Stimulated activated CD4-positive, alpha-beta T cell treated with anti-CD3 and anti-CD28 coated beads, Interleukin-4, amount 100 ng/mL, for 24 hours (primary cell): ENCODE results near the gene SMIM1.
"Not testable (repeated sequence)": the region's sequence is repeated elsewhere in the genome, so short reads cannot be mapped to it uniquely, and the experiment has no call there.

ENCODE experiments used
- DNase-seq: peaks from one replicate; pipeline ENCODE4 v3.0.0-alpha.2; 2020

The SMIM1 gene

GRCh38 chr1:3738943-3739342 is 33.6 kb upstream of the SMIM1 start:
- DNase-seq, result no peak

DNA sequence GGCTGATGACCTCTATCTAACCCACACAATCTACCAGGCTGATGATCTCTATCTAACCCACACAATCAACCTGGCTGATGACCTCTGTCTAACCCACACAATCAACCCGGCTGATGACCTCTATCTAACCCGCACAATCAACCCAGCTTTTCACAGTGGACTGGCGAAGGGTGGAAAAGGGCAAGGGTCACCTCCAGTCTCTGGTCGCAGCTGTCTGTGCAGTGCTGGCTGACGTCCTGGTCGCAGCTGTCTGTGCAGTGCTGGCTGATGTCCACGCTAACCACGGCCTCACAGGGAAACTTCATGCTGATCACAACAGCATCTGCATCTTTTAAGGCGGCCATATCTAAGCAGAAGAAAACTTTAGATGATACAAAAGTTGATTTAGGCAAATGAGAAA is 32.5 kb upstream of the SMIM1 start:
- no peak for DNase-seq

DNA sequence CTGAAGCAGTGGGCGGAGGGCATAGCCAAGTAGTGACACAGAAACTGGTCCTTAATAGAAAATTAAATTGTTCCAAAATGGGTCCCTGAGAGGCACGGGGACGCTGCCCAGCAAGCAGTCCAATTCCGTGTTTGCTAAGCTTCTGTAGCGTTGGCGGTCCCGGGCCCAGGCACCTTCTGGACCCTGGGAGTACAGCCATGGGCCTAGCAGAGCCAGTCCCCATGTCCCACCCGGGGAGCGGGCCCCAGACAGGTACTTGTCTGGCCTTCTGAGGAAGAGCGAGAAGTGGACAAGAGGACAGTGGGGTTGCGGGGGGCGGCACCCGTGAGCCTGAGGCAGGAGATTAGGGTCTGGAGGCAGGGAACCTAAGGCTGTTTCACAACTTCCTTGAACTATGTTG is 31.8 kb upstream of the SMIM1 start:
- DNase-seq, result no peak

GRCh38 chr1:3741566-3742438 is 30.7 kb upstream of the SMIM1 start:
- no peak for DNase-seq

- DNase-seq, result no peak
These were observed 29.9 kb upstream of the SMIM1 start for GRCh38 chr1:3742439-3743298.

- DNase-seq, result no peak
These were observed 29.1 kb upstream of the SMIM1 start for GRCh38 chr1:3743421-3743820.

DNA sequence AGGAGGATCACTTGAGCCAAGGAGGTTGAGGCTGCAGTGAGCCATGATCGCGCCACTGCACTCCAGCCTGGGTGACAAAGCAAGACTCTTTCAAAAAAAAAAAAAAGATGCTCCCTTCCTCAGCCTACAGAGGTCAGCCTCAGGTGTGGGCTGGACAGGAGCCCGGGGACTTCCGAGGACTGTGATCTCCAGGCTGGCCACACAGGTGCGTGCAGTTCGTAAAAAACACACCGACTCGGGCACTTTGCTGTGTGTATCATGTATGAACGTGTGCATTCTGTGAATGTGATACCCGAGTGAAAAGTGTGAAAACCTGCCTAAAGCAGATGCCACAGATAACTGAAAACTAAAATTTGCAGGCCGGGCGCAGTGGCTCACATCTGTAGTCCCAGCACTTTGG is 28.7 kb upstream of the SMIM1 start:
- no peak for DNase-seq

- DNase-seq, result no peak
These were observed 27.9 kb upstream of the SMIM1 start for GRCh38 chr1:3744646-3745045.

- DNase-seq, result no peak
These were observed 27.5 kb upstream of the SMIM1 start for GRCh38 chr1:3745071-3745470.

DNA sequence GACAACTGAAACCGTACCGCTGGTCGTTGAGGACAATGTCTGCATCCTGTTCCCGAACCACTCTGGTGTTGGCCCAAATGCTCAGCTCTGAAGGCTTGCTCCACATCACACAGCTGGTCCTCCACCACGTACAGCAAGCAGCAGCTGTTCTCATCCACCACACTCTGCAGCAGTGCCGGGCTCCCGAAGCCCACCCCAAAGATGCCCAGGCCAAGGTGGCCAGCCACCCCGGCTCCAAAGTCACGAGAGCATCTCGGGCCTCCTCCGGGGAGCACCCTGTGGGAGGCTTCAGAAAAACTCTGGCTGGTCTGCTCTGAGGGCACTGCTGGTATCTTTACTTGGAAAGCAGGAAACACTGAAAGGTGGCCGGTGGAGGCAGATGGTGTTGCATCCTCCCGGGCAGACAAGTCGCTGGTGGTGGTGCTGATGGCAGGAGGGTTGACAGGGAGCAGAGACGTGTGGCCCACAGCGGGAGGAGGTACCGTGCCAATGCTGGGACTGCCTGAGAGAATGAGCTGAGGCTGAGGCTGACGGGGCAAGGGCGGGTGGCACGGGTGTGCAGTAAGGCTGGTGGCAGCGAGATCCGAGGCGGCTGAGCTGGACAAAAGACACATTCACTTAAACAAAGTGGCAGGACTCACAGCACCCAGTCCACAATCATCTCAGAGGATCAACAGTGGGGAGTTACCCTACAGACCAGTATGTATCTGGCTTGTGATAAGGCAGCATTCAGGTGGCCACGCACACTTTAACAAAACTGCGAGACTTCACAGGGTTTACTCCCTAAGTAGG is 26.8 kb upstream of the SMIM1 start:
- no peak for DNase-seq

DNA sequence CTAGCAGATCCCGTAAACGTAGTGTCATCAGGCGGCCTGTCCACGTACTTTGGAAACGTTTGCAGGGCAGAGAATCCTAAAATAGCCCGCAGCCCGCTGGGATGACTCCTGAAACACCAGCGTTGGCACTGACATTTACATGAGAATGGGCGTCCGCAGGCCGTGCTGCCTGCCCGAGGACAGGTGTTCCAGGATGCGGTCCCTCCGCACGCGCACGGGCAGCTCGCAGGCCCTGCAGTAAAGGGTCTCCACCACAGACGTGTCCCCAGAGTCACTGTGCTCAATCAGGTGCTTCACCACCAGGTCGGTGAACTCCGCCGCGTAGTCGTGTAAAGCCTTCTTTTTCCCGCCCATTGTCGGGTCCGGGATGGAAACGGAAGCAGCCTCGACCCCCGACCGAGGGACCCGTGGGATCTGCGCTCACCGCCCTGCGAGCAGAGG is 26.1 kb upstream of the SMIM1 start:
- no peak for DNase-seq

GRCh38 chr1:3746830-3747521 is 25.6 kb upstream of the SMIM1 start:
- peak; percentile 89 for DNase-seq

GRCh38 chr1:3747522-3747848 is 25.1 kb upstream of the SMIM1 start:
- DNase-seq, result no peak

DNA sequence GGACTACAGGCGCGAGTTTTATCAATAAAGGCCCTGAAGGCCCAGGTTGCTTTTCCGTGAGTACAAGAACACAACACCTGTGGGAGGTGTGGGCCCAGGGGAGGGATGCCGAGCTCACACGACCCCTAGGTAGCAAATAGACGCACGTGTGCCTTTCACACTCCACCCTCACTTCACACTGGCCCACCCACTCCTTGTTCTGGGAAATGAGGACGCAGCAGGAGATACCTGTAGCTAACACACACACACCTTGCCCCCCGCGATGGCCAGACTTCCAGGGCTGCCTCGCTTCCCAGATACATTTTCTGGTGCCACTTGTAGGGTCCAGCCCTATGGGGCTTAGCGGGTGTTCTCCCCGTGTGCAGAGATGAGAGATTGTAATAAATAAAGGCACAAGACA is 24.6 kb upstream of the SMIM1 start:
- no peak for DNase-seq

DNA sequence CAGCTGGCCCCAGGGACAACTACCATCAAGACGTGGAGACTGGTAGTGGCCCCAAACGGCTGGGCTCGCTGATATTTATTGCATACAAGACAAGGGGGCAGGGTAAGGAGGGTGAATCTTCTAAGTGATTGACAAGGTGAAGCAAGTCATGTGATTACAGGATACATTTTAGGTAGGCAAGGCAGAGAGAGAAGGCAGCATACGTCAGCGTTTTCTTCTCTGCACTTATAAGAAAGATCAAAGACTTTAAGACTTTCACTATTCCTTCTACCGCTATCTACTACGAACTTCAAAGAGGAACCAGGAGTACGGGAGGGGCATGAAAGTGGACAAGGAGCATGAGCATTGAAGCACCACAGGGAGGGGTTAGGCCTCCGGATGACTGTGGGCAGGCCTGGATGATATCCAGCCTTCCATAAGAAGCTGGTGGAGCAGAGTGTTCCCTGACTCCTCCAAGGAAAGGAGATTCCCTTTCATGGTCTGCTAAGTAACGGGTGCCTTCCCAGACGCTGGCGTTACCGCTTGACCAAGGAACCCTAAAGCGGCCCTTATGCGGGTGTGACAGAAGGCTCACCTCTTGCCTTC is 24.1 kb upstream of the SMIM1 start:
- not testable (repeated sequence) for DNase-seq

DNA sequence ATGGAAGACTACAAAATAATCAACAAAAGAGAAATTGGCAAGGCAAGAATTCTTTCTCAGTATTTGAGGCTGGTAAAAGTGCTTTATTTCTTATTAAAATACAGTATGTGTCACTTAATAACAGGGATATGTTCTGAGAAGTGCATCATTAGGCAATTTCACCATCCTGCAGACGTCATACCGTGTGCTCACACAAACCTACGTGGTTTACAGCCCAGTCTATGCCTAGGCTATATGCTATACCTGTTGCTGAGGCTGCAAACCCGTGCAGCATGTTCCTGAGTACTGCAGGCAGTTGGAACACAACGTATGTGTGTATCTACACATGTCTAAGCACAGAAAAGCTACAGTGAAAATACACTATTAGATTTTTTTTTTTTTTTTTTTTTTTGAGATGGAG is 23.0 kb upstream of the SMIM1 start:
- DNase-seq, result no peak

DNA sequence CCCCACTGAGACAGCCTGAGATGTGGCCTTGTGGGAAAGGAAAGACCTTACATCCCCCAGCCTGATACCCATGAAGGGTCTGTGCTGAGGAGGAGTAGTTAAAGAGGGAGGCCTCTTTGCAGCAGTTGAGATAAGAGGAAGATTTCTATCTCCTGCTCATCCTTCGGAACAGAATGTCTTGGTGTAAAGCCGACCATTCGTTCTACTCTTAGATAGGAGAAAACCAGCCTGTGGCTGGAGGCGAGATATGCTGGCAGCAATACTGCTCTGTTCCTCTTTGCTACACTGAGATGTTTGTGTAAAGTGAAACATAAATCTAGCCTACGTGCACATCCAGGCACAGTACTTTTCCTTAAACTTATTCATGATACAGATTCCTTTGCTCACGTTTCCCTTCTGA is 21.8 kb upstream of the SMIM1 start:
- no peak for DNase-seq

DNA sequence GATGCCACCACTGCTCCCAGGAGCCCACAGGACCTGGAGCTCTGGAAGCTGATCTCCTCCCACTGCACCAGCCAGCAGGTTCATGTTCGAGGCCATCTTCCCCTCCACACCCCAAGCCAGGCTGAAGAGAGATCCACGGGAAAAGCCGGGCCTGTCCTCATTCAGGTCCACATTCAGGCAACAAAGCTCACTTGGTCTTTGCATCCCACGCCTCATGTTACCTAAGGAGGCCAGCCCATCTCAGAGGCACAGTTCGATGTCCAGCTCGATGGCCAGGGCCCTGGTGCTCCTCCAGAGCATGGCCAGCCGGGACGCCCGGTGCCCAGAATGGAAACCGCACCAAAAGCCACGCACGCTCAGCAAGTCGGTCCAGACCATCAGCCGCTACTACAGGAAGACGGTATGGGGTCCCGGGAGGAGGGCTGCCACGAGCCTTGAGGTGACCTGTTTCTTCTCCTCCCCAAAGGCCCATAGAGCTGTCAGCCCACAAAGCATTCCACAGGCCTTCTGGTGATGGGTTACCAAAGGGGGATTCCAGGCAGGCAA is 20.1 kb upstream of the SMIM1 start, which contains the start of gene CCDC27:
CCDC27 (plus strand) TSS at position 51 of the 546 bp plus-strand sequence; CDS start at position 83, 32 bp downstream.
- DNase-seq, result no peak

DNA sequence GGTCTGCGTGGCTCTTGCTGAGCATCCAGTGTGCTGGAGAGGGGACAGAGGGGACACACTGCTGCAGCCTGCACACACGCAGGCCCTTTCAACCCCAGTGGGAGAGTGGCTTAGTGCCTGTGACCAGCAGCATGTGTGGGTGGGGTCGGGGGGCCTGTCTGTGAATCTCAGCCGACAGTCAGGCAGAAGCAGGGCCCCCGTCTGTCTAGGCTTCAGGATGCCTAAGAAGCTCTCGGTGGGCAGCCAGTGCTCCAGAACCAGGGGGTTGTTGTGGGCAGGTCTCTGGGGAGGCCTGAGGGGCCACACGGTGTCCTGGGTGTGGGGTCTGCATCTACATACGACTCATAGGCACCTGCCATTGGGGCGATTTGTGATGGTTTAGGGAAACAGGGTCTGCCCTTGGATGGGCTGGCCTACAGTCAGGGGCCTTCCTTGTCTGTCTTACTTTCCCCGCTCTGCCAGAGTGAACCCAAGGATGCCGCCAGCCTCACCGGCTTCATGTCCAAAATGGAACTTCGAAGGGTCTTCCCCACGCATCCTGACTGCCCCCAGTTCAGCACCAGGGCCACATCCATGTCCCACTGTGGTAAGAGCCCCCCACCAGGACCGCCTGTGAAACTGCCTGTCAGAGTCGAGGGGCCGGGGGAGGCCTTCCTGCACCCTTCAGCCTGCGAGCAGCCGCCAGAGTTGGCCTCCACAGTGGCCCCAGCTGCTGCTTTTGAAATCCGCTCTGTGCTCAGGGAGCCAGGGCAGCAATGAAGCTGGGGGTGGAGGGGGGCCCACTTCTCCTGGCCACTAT is 18.7 kb upstream of the SMIM1 start:
- no peak for DNase-seq

DNA sequence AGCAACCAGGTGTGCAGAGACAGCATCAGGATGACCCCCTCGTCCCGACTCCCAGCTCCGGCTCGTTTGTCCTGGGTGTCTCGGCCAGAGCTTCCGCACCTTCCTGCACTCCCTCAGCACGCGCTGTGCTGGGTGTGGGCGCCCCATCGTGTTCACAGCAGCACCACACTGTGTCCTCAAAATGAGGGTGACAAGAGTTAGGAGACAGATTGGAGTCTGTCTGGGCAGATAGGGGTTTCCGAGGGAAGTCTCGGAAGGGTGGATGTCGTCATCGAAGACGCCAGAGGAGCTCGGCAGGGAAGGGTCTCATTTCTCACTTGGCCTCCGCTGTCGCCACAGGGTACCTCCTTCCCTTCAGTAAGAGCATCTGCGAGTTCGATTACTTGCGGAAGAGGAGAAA is 16.2 kb upstream of the SMIM1 start:
- no peak for DNase-seq

- DNase-seq, result no peak
These were observed 13.4 kb upstream of the SMIM1 start for GRCh38 chr1:3759164-3759563.
